Stomach (tissue), 9 donors: ENCODE measurements around the gene ABHD1. TPM values are rescaled to one million over a fixed set of nuclear protein-coding genes. Genes with fewer than 3 reads are reported as not detected.

ENCODE experiments used
- DNase-seq, 2 donors: peaks; one replicate each; pipeline versions ENCODE4 v3.0.0 to v3.0.0-alpha.2; 2013 to 2019
- H3K27ac ChIP-seq, 5 donors: fragments of 200-600 bp in 4 of 5; sonication (generic) in 4 of 5; one replicate each; pipeline ENCODE4 v1.5.1; 2013 to 2019; ENCODE audit warnings: mild to moderate bottlenecking in 1 of 5, moderate library complexity in 1 of 5
- H3K27me3 ChIP-seq, 3 donors: fragments of 200-600 bp; sonication (generic); one replicate each; pipeline ENCODE4 v1.5.1; 2017 to 2019; ENCODE audit warnings: mixed run types in 1 of 3
- H3K36me3 ChIP-seq, 4 donors: fragments of 200-600 bp; sonication (generic); 1 replicate in 3 of 4; 2 replicates in 1 of 4; pipeline ENCODE4 v1.5.1; 2016 to 2019
- H3K4me1 ChIP-seq, 4 donors: fragments of 200-600 bp; sonication (generic); one replicate each; pipeline ENCODE4 v1.5.1; 2016 to 2019
- H3K4me3 ChIP-seq, 4 donors: fragments of 200-600 bp; sonication (generic) in 3 of 4; one replicate each; pipeline ENCODE4 v1.5.1; 2016 to 2019; ENCODE audit warnings: mild to moderate bottlenecking in 1 of 4
- H3K9me3 ChIP-seq, 4 donors: fragments of 200-600 bp; sonication (generic); one replicate each; pipeline ENCODE4 v1.5.1; 2016 to 2019
- CTCF ChIP-seq, 7 experiments: fragments of 450-650 bp in 4 of 7; fragments of 200-600 bp in 3 of 7; sonication (generic) in 3 of 7; IDR thresholded peaks; one replicate each; pipeline ENCODE4 v1.5.1; 2016 to 2019; ENCODE audit warnings: antibody characterized with exemption in 7 of 7, control low read depth in 2 of 7, mild to moderate bottlenecking in 1 of 7
- EP300 ChIP-seq: sonication (generic); formaldehyde crosslinking; IDR thresholded peaks from one replicate; pipeline ENCODE4 v1.6.1; 2017; ENCODE audit warnings: antibody characterized with exemption
- POLR2A ChIP-seq, 4 donors: fragments of 450-650 bp; IDR thresholded peaks; one replicate each; pipeline ENCODE4 v1.6.1; 2016; ENCODE audit warnings: antibody characterized with exemption in 4 of 4, control low read depth in 2 of 4, mild to moderate bottlenecking in 1 of 4, moderate library complexity in 1 of 4
- POLR2AphosphoS5 ChIP-seq, 3 donors: sonication (generic); formaldehyde crosslinking; IDR thresholded peaks; one replicate each; pipeline ENCODE4 v1.6.1; 2016; ENCODE audit warnings: antibody characterized with exemption in 3 of 3
- WGBS, 5 donors: extraction: QIAGEN DNeasy Blood & Tissue Kit in 3 of 5; methylation state at CpG; one replicate each; pipeline versions ENCODE4 v1.1.5 to v1.1.7; 2013 to 2018; 5-methylcytosine and 5-hydroxymethylcytosine counted together
- intact Hi-C: fragments of 100-400 bp; cut with DNase I; formaldehyde crosslinking; loops from one replicate; pipeline ENCODE4 v1.15.1; 2023; ENCODE audit warnings: low total_unique reads
- polyA plus RNA-seq, 3 donors: library from polyadenylated mRNA; stranded (reverse); fragments of 200-250 nt; gene quantifications; one replicate each; pipeline ENCODE4 v1.2.3, GENCODE V29; 2013
- total RNA-seq, 5 donors: library from RNA; depleted of rRNA; stranded (reverse); fragments of >200 nt; gene quantifications; one replicate each; pipeline versions ENCODE4 v1.1.0 to v1.2.3, GENCODE V29; 2014 to 2016
- donor health status: healthy with polysubstance abuse.
- donor health status: Bipolar disorder and iron deficiency.
- donor health status: healthy.

Gene ABHD1
- total and polyA plus RNA-seq, 8 donors: 0.23 to 0.75 TPM; not detected in 6

GRCh38 chr2:27094353-27094984 lies 29.1 kb upstream of the ABHD1 start:
- H3K4me1 ChIP-seq: peaks cover 0 to 25% (median 16%) of the 10 kb centered on the region in 4 donors
- TF ChIP-seq CTCF (IDR thresholded peaks at IDR 0.05) (no peak), POLR2A (IDR thresholded peaks at IDR 0.05) (no peak), POLR2AphosphoS5 (IDR thresholded peaks at IDR 0.05) (no peak), EP300 (no peak)
- DNase-seq: no peak
- no peak overlapping the region for H3K4me3 ChIP-seq
- intact Hi-C loops: no loop called here
- H3K36me3 ChIP-seq: peaks cover 0 to 20% (median 0%) of the 10 kb centered on the region in 4 donors
- 90 to 95% (median 93%) methylated on average over 24 of the region's 24 CpGs for WGBS, 5 donors
- no peaks in the 10 kb centered on the region for H3K27me3 ChIP-seq
- no peaks in the 10 kb centered on the region for H3K9me3 ChIP-seq
- no peak overlapping the region for H3K27ac ChIP-seq

GRCh38 chr2:27095427-27095744 lies 28.2 kb upstream of the ABHD1 start:
- no peak overlapping the region for H3K4me3 ChIP-seq
- no peaks in the 10 kb centered on the region for H3K27me3 ChIP-seq
- TF ChIP-seq POLR2AphosphoS5 (IDR thresholded peaks at IDR 0.05) (no peak), POLR2A (IDR thresholded peaks at IDR 0.05) (no peak), CTCF (IDR thresholded peaks at IDR 0.05) (no peak), EP300 (no peak)
- H3K36me3 ChIP-seq: peaks cover 0 to 29% (median 0%) of the 10 kb centered on the region in 4 donors
- 89 to 100% (median 96%) methylated on average over 2 of the region's 2 CpGs for WGBS, 5 donors
- peaks cover 0 to 25% (median 16%) of the 10 kb centered on the region in 4 donors for H3K4me1 ChIP-seq
- H3K9me3 ChIP-seq: no peaks in the 10 kb centered on the region
- DNase-seq: no peak
- no peak overlapping the region for H3K27ac ChIP-seq
- intact Hi-C loops: no loop called here

GRCh38 chr2:27095745-27096651 lies 27.6 kb upstream of the ABHD1 start:
- Histone ChIP-seq H3K4me1 (peaks cover 0 to 25% (median 16%) of the 10 kb centered on the region in 4 donors), H3K36me3 (peaks cover 0 to 33% (median 0%) of the 10 kb centered on the region in 4 donors), H3K9me3 (no peaks in the 10 kb centered on the region), H3K27ac (peak overlapping the region in 1 of 5 donors; percentile 3), H3K4me3 (peak overlapping the region; percentile 28 to 51 (median 38)), H3K27me3 (no peaks in the 10 kb centered on the region)
- intact Hi-C loops: no loop called here
- TF ChIP-seq POLR2A (IDR thresholded peaks at IDR 0.05): no peak
- peak in 2 of 3 donors; percentile 29 to 55 for TF ChIP-seq POLR2AphosphoS5 (IDR thresholded peaks at IDR 0.05)
- peak; percentile 64 to 89 for DNase-seq
- WGBS, 5 donors: 22 to 37% (median 30%) methylated on average over 11 to 18 of the region's 18 CpGs

- intact Hi-C loops: no loop called here
- DNase-seq: no peak
- TF ChIP-seq CTCF (IDR thresholded peaks at IDR 0.05) (no peak), EP300 (no peak), POLR2A (IDR thresholded peaks at IDR 0.05) (no peak)
- Histone ChIP-seq H3K4me1 (peaks cover 0 to 25% (median 16%) of the 10 kb centered on the region in 4 donors), H3K36me3 (peaks cover 0 to 32% (median 0%) of the 10 kb centered on the region in 4 donors), H3K4me3 (no peak overlapping the region), H3K27ac (peak overlapping the region in 1 of 5 donors; percentile 3), H3K27me3 (no peaks in the 10 kb centered on the region), H3K9me3 (no peaks in the 10 kb centered on the region)
- WGBS, 5 donors: 67 to 75% (median 74%) methylated on average over 3 of the region's 3 CpGs
These were observed 26.8 kb upstream of the ABHD1 start for GRCh38 chr2:27096748-27097297.
